Activated CD8-positive, alpha-beta T cell treated with anti-CD3 and anti-CD28 coated beads for 36 hours (primary cell): ENCODE measurements around the gene ALG5. TPM values are rescaled to one million over a fixed set of nuclear protein-coding genes. Genes with fewer than 3 reads are reported as not detected.

Experiments used
- ATAC-seq: fragments of 200-7000 bp; cut with Tn5 transposase; one replicate; pipeline ENCODE4 v1.10.0; 2021; ENCODE audit warnings: mild to moderate bottlenecking, moderate library complexity
- CTCF ChIA-PET: fragments of 350-600 bp; sonication (Branson Sonifier 250); formaldehyde crosslinking; loops from one replicate; lab custom pipeline; 2021; ENCODE audit warnings: antibody characterized with exemption; lab: Charles Lee
- POLR2A ChIA-PET: fragments of 350-600 bp; sonication (Branson Sonifier 250); formaldehyde crosslinking; loops from one replicate; lab custom pipeline; 2021; ENCODE audit warnings: antibody characterized with exemption; lab: Charles Lee
- DNase-seq: peaks from one replicate; pipeline ENCODE4 v3.0.0-alpha.2; 2020
- H3K27ac Mint-ChIP-seq: one replicate; pipeline ENCODE4 v1.8.0; 2021; ENCODE audit warnings: mild to moderate bottlenecking, mixed read lengths
- H3K27me3 Mint-ChIP-seq: one replicate; pipeline ENCODE4 v1.8.0; 2021; ENCODE audit warnings: mixed read lengths
- H3K36me3 Mint-ChIP-seq: one replicate; pipeline ENCODE4 v1.8.0; 2021; ENCODE audit warnings: low read depth, mixed read lengths
- H3K4me1 Mint-ChIP-seq: one replicate; pipeline ENCODE4 v1.8.0; 2021; ENCODE audit warnings: low read depth, mixed read lengths
- H3K4me3 Mint-ChIP-seq: one replicate; pipeline ENCODE4 v1.8.0; 2021; ENCODE audit warnings: mild to moderate bottlenecking, moderate library complexity, mixed read lengths
- H3K9me3 Mint-ChIP-seq: one replicate; pipeline ENCODE4 v1.8.0; 2021; ENCODE audit warnings: mixed read lengths
- intact Hi-C: fragments of 100-400 bp; cut with micrococcal nuclease; formaldehyde crosslinking; loops from one replicate; pipeline ENCODE4 v1.10.0; 2022
- total RNA-seq, 2 experiments: library from RNA; stranded (reverse); gene quantifications; one replicate each; pipeline ENCODE4 v1.2.3, GENCODE V29; 2021
- TF ChIP-seq, protein P1 (sequence below): fragments of 200-600 bp; IDR thresholded peaks from one replicate; pipeline ENCODE4 v1.8.0; 2022; ENCODE audit warnings: antibody characterized with exemption, mild to moderate bottlenecking

Gene ALG5
- total RNA-seq, 2 experiments from 2014 or later: 25.5 to 26.8 TPM

- Mint-ChIP-seq H3K36me3 (peaks cover 70% of the 10 kb centered on the region), H3K4me3 (no peak overlapping the region), H3K27me3 (no peaks in the 10 kb centered on the region), H3K4me1 (peaks cover 15% of the 10 kb centered on the region), H3K9me3 (no peaks in the 10 kb centered on the region), H3K27ac (no peak overlapping the region)
- TF ChIP-seq, protein P1, sequence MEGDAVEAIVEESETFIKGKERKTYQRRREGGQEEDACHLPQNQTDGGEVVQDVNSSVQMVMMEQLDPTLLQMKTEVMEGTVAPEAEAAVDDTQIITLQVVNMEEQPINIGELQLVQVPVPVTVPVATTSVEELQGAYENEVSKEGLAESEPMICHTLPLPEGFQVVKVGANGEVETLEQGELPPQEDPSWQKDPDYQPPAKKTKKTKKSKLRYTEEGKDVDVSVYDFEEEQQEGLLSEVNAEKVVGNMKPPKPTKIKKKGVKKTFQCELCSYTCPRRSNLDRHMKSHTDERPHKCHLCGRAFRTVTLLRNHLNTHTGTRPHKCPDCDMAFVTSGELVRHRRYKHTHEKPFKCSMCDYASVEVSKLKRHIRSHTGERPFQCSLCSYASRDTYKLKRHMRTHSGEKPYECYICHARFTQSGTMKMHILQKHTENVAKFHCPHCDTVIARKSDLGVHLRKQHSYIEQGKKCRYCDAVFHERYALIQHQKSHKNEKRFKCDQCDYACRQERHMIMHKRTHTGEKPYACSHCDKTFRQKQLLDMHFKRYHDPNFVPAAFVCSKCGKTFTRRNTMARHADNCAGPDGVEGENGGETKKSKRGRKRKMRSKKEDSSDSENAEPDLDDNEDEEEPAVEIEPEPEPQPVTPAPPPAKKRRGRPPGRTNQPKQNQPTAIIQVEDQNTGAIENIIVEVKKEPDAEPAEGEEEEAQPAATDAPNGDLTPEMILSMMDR: no peak
- intact Hi-C loops: no loop called here
- ATAC-seq (no peak), DNase-seq (no peak)
- ChIA-PET POLR2A (interaction anchor here (0.6 to 0.9 kb wide), 2 partner anchors 9 to 160 kb away, joined by 4 read pairs; no protein-coding TSS in a partner anchor), CTCF (interaction anchor here (1.8 to 2.0 kb wide), 2 partner anchors 11 to 177 kb away, joined by 3 to 11 read pairs; no protein-coding TSS in a partner anchor)
These were observed 6.8 kb downstream of the ALG5 start for GRCh38 chr13:36992362-36992761.

DNA sequence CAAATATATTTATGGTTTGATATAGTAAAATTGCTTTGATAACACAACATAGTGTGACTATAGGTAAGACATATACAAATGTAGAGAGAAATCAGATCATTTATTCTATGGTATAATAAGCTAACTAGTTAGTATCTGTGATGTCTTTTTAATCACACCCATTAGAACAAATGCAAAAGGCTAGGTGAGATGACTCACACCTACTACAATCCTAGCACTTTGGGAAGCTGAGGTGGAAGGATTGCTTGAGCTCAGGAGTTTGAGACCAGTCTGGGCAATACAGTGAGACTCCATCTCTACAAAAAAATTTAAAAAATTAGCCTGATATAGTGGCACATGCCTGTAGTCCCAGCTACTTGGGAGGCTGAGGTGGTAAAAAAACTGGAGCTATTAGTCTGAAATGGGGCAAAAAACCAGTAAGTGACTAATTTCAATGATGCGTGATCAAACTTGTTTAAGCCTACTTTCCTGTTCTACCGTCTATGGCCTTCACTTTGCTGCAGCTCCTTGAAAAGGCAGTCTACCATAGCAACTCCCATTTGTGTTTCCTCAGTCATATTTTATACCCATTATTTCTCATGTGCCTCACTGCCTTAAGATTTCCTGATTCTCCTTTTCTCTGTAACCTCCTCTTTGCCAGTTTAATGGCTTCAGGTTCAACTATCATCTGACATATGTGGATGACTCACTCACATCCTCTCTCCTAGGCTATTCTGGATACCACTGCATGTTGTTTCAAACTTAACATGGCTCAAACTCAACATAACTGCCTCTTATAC, 12.5 kb downstream of the ALG5 start:
- ATAC-seq: no peak
- H3K9me3 Mint-ChIP-seq: no peaks in the 10 kb centered on the region
- CTCF ChIA-PET: interaction anchor here (1.2 kb wide), 1 partner anchor 171 kb away, joined by 3 read pairs; no protein-coding TSS in a partner anchor
- peaks cover 2% of the 10 kb centered on the region for H3K4me1 Mint-ChIP-seq
- H3K27ac Mint-ChIP-seq: peak overlapping the region; percentile 3
- no peaks in the 10 kb centered on the region for H3K27me3 Mint-ChIP-seq
- TF ChIP-seq, protein P1: no peak
- peaks cover 51% of the 10 kb centered on the region for H3K36me3 Mint-ChIP-seq
- intact Hi-C loops: loop anchor here (10.0 kb wide), 1 partner anchor 132 kb away; no protein-coding TSS in a partner anchor
- DNase-seq: no peak
- no peak overlapping the region for H3K4me3 Mint-ChIP-seq
- POLR2A ChIA-PET: interaction anchor here (0.5 to 1.1 kb wide), 4 partner anchors 11 to 22 kb away, joined by 3 to 5 read pairs (median 4); partner anchors contain the start of genes ALG5 and EXOSC8

GRCh38 chr13:36981156-36981743, 17.9 kb downstream of the ALG5 start:
- Mint-ChIP-seq H3K27ac (no peak overlapping the region), H3K36me3 (peaks cover 26% of the 10 kb centered on the region), H3K4me1 (peaks cover 2% of the 10 kb centered on the region), H3K27me3 (no peaks in the 10 kb centered on the region), H3K9me3 (no peaks in the 10 kb centered on the region), H3K4me3 (no peak overlapping the region)
- intact Hi-C loops: loop anchor here (10.0 kb wide), 1 partner anchor 126 kb away; no protein-coding TSS in a partner anchor
- ATAC-seq: no peak
- CTCF ChIA-PET: interaction anchor here (0.8 to 2.2 kb wide), 9 partner anchors 8 to 562 kb away, joined by 3 to 11 read pairs (median 4); partner anchors contain the start of gene EXOSC8
- TF ChIP-seq, protein P1: peak; percentile 66
- POLR2A ChIA-PET: interaction anchor here (0.8 to 1.4 kb wide), 3 partner anchors 9 to 640 kb away, joined by 3 to 5 read pairs (median 3); partner anchors contain the start of gene EXOSC8
- DNase-seq: no peak

- peaks cover 31% of the 10 kb centered on the region for H3K36me3 Mint-ChIP-seq
- no peaks in the 10 kb centered on the region for H3K27me3 Mint-ChIP-seq
- intact Hi-C loops: loop anchor here (10.0 kb wide), 1 partner anchor 125 kb away; no protein-coding TSS in a partner anchor
- TF ChIP-seq, protein P1: no peak
- H3K4me3 Mint-ChIP-seq: no peak overlapping the region
- CTCF ChIA-PET: no interaction called here
- DNase-seq: no peak
- peaks cover 5% of the 10 kb centered on the region for H3K4me1 Mint-ChIP-seq
- H3K27ac Mint-ChIP-seq: no peak overlapping the region
- POLR2A ChIA-PET: interaction anchor here (1.3 kb wide), 1 partner anchor 26 kb away, joined by 3 read pairs; no protein-coding TSS in a partner anchor
- no peak for ATAC-seq
- peaks cover 2% of the 10 kb centered on the region for H3K9me3 Mint-ChIP-seq
These were observed 19.6 kb downstream of the ALG5 start for GRCh38 chr13:36979361-36980050.
